Natural killer cell treated with Interleukin-12 subunit alpha and Interleukin-12 subunit beta and Interleukin-15 and Interleukin-18, amount 100 ng/mL, for 72 hours (primary cell): ENCODE results near the gene BICD1. TPM values are rescaled to one million over a fixed set of nuclear protein-coding genes. Genes with fewer than 3 reads are reported as not detected.

Experiments used
- ATAC-seq, 2 donors: fragments of 150-1000 bp; cut with Tn5 transposase in 1 of 2; sonication (Bioruptor Pico), chemical (Tn5 transposase) in 1 of 2; 2 replicates each; pipeline ENCODE4 v1.10.0; 2021
- DNase-seq: peaks from one replicate; pipeline ENCODE4 v3.0.0; 2022; ENCODE audit warnings: low spot score
- H3K27ac Mint-ChIP-seq, 2 donors: 1 replicate in 1 of 2; 2 replicates in 1 of 2; pipeline ENCODE4 v1.8.0; 2022; ENCODE audit warnings: mixed read lengths in 2 of 2, mild to moderate bottlenecking in 1 of 2, moderate library complexity in 1 of 2
- H3K27me3 Mint-ChIP-seq, 2 donors: 1 replicate in 1 of 2; 2 replicates in 1 of 2; pipeline ENCODE4 v1.8.0; 2022; ENCODE audit warnings: mixed read lengths in 2 of 2
- H3K36me3 Mint-ChIP-seq: one replicate; pipeline ENCODE4 v1.8.0; 2022; ENCODE audit warnings: mixed read lengths
- H3K4me1 Mint-ChIP-seq, 2 donors: 1 replicate in 1 of 2; 2 replicates in 1 of 2; pipeline ENCODE4 v1.8.0; 2022; ENCODE audit warnings: low read depth in 2 of 2, mixed read lengths in 2 of 2, mild to moderate bottlenecking in 1 of 2
- H3K4me3 Mint-ChIP-seq: one replicate; pipeline ENCODE4 v1.8.0; 2022; ENCODE audit warnings: mixed read lengths
- H3K9me3 Mint-ChIP-seq: 2 replicates; pipeline ENCODE4 v1.8.0; 2022; ENCODE audit warnings: mixed read lengths
- total RNA-seq, 2 donors: library from RNA; stranded (reverse); gene quantifications; one replicate each; pipeline ENCODE4 v1.2.3, GENCODE V29; 2022

Gene BICD1
- total RNA-seq, 2 donors from 2014 or later, result 16.6 to 34.4 TPM

GRCh38 chr12:32139064-32139421 lies 32.4 kb downstream of the BICD1 start:
- H3K27ac Mint-ChIP-seq, result peak overlapping the region in 1 of 2 donors; percentile 83
- no peaks in the 10 kb centered on the region for H3K36me3 Mint-ChIP-seq
- H3K9me3 Mint-ChIP-seq, result no peaks in the 10 kb centered on the region
- peak; percentile 63 to 64 for ATAC-seq
- H3K4me1 Mint-ChIP-seq, result peaks cover 24 to 25% of the 10 kb centered on the region in 2 donors
- H3K27me3 Mint-ChIP-seq, result no peaks in the 10 kb centered on the region
- H3K4me3 Mint-ChIP-seq, result peak overlapping the region; percentile 62
- no peak for DNase-seq

DNA sequence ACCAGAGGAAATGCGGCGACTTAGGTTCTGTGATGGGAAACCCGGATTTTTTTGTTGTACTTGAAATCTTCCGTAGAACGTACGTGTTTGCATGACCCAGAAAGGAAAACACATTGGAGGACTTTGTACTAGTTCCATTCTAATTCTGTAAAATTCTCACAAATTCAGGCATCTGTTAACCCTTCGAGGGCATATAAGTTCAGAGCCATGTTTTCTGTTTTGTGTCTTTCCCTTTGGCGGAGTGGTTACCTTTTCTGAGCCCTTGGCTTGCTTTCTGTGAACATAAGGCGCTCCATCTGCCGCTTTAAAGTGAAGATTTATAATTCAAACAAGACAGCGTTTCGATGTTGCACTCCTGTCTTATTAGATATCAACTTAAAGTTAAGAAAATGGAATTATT lies 34.2 kb downstream of the BICD1 start:
- Mint-ChIP-seq H3K4me1 (peaks cover 12 to 13% of the 10 kb centered on the region in 2 donors), H3K36me3 (no peaks in the 10 kb centered on the region), H3K9me3 (no peaks in the 10 kb centered on the region), H3K27ac (no peak overlapping the region), H3K27me3 (no peaks in the 10 kb centered on the region), H3K4me3 (peak overlapping the region; percentile 62)
- DNase-seq, result no peak
- ATAC-seq, result no peak

- ATAC-seq, result no peak
- Mint-ChIP-seq H3K27me3 (no peaks in the 10 kb centered on the region), H3K9me3 (no peaks in the 10 kb centered on the region), H3K27ac (no peak overlapping the region), H3K36me3 (no peaks in the 10 kb centered on the region), H3K4me1 (no peaks in the 10 kb centered on the region), H3K4me3 (no peak overlapping the region)
- no peak for DNase-seq
Measured at GRCh38 chr12:32145096-32145495, 38.4 kb downstream of the BICD1 start.

GRCh38 chr12:32146074-32146873 lies 39.6 kb downstream of the BICD1 start:
- DNase-seq (no peak), ATAC-seq (no peak)
- no peak overlapping the region for H3K27ac Mint-ChIP-seq
- H3K36me3 Mint-ChIP-seq, result no peaks in the 10 kb centered on the region
- H3K27me3 Mint-ChIP-seq, result no peaks in the 10 kb centered on the region
- H3K4me3 Mint-ChIP-seq, result no peak overlapping the region
- H3K9me3 Mint-ChIP-seq, result no peaks in the 10 kb centered on the region
- no peaks in the 10 kb centered on the region for H3K4me1 Mint-ChIP-seq

GRCh38 chr12:32148372-32148771 lies 41.7 kb downstream of the BICD1 start:
- no peak for DNase-seq
- Mint-ChIP-seq H3K36me3 (no peaks in the 10 kb centered on the region), H3K4me1 (no peaks in the 10 kb centered on the region), H3K27me3 (no peaks in the 10 kb centered on the region), H3K9me3 (no peaks in the 10 kb centered on the region), H3K4me3 (no peak overlapping the region), H3K27ac (no peak overlapping the region)
- no peak for ATAC-seq

GRCh38 chr12:32149489-32149888 lies 42.8 kb downstream of the BICD1 start:
- H3K9me3 Mint-ChIP-seq, result no peaks in the 10 kb centered on the region
- no peak overlapping the region for H3K4me3 Mint-ChIP-seq
- DNase-seq (no peak), ATAC-seq (no peak)
- H3K36me3 Mint-ChIP-seq, result no peaks in the 10 kb centered on the region
- H3K27me3 Mint-ChIP-seq, result no peaks in the 10 kb centered on the region
- H3K4me1 Mint-ChIP-seq, result no peaks in the 10 kb centered on the region
- H3K27ac Mint-ChIP-seq, result no peak overlapping the region

- no peak overlapping the region for H3K27ac Mint-ChIP-seq
- no peaks in the 10 kb centered on the region for H3K36me3 Mint-ChIP-seq
- ATAC-seq (no peak), DNase-seq (no peak)
- no peak overlapping the region for H3K4me3 Mint-ChIP-seq
- H3K4me1 Mint-ChIP-seq, result no peaks in the 10 kb centered on the region
- no peaks in the 10 kb centered on the region for H3K9me3 Mint-ChIP-seq
- no peaks in the 10 kb centered on the region for H3K27me3 Mint-ChIP-seq
Measured at GRCh38 chr12:32151086-32151485, 44.4 kb downstream of the BICD1 start.

- H3K27ac Mint-ChIP-seq, result no peak overlapping the region
- H3K36me3 Mint-ChIP-seq, result no peaks in the 10 kb centered on the region
- ATAC-seq (no peak), DNase-seq (no peak)
- H3K27me3 Mint-ChIP-seq, result no peaks in the 10 kb centered on the region
- H3K4me3 Mint-ChIP-seq, result no peak overlapping the region
- no peaks in the 10 kb centered on the region for H3K9me3 Mint-ChIP-seq
- H3K4me1 Mint-ChIP-seq, result no peaks in the 10 kb centered on the region
Measured at GRCh38 chr12:32151552-32151951, 44.9 kb downstream of the BICD1 start.

DNA sequence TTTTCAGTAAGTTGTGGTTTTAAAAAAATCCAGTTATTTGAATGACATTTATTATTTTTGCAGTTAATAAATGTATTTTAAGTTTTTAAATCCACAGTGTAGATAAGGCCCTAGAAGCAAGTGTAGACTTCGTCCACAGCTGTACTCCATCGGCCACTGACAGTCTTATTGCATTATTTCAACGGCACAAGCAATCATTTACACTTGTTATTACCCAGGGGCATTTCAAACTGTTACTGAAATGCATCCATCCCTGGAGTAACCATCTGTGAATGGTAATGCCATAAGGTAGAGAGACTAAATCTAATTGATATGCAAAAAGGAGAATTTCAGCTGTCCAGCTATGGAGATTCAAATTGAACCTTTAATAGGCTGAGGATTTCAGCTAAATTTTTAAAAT lies 48.4 kb downstream of the BICD1 start:
- no peak for ATAC-seq
- H3K4me3 Mint-ChIP-seq, result no peak overlapping the region
- no peaks in the 10 kb centered on the region for H3K27me3 Mint-ChIP-seq

GRCh38 chr12:32155961-32156529 lies 49.4 kb downstream of the BICD1 start:
- Mint-ChIP-seq H3K36me3 (no peaks in the 10 kb centered on the region), H3K4me3 (no peak overlapping the region), H3K9me3 (no peaks in the 10 kb centered on the region), H3K4me1 (peaks cover 16 to 18% of the 10 kb centered on the region in 2 donors), H3K27ac (no peak overlapping the region), H3K27me3 (no peaks in the 10 kb centered on the region)
- no peak for ATAC-seq
- no peak for DNase-seq

More for the DNA sequence above, 48.4 kb downstream of the BICD1 start:
- Mint-ChIP-seq H3K27ac (no peak overlapping the region), H3K36me3 (no peaks in the 10 kb centered on the region), H3K4me1 (peaks cover 14 to 17% of the 10 kb centered on the region in 2 donors), H3K9me3 (no peaks in the 10 kb centered on the region)
- DNase-seq, result no peak

- DNase-seq (no peak), ATAC-seq (no peak)
- Mint-ChIP-seq H3K27ac (no peak overlapping the region), H3K9me3 (no peaks in the 10 kb centered on the region), H3K36me3 (no peaks in the 10 kb centered on the region), H3K4me3 (no peak overlapping the region), H3K27me3 (no peaks in the 10 kb centered on the region), H3K4me1 (peaks cover 16 to 18% of the 10 kb centered on the region in 2 donors)
Measured at GRCh38 chr12:32158525-32158924, 51.9 kb downstream of the BICD1 start.

DNA sequence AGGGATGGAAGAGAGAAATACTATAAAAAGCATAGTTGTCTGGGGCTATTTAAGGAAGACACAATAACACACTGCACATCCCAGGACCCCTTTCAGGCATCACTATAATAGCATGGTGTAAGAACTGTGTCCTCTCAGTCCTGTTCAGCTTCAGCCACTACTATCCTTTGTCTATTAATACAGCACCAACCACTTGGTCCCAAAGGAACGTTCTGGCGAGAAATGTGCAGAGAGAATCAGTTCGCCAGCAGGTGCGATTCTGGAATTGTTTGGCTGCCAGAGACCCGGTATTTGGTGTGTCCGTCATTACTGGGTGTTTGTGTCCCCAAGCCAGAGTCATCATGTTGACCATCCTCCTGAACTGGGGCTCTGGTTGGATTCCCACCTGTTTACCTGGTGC lies 52.7 kb downstream of the BICD1 start:
- DNase-seq (no peak), ATAC-seq (no peak)
- Mint-ChIP-seq H3K4me3 (no peak overlapping the region), H3K27me3 (no peaks in the 10 kb centered on the region), H3K36me3 (no peaks in the 10 kb centered on the region), H3K9me3 (no peaks in the 10 kb centered on the region), H3K27ac (no peak overlapping the region), H3K4me1 (peaks cover 16 to 18% of the 10 kb centered on the region in 2 donors)

DNA sequence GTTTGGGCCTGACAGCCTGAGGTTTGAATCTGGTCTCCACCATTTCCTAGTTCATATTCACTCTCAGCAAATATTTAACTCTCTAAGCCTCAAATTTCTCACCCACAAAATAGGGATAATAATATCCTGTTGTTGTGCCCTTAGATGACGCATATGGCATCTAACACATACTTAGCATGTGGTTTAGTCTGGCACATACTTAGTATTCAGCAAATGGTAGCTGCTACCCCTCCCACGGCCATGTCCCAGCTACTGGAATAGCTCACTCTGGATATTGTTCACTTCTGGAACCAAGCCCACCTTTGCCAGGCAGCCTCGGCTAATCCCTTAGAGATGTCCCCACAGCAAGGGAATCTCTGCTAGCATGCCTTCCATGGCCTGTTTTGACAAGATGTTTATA lies 53.3 kb downstream of the BICD1 start:
- no peaks in the 10 kb centered on the region for H3K27me3 Mint-ChIP-seq
- peaks cover 16 to 18% of the 10 kb centered on the region in 2 donors for H3K4me1 Mint-ChIP-seq
- peak; percentile 62 to 81 for ATAC-seq
- H3K9me3 Mint-ChIP-seq, result no peaks in the 10 kb centered on the region
- H3K4me3 Mint-ChIP-seq, result no peak overlapping the region
- H3K27ac Mint-ChIP-seq, result no peak overlapping the region
- no peak for DNase-seq
- no peaks in the 10 kb centered on the region for H3K36me3 Mint-ChIP-seq

DNA sequence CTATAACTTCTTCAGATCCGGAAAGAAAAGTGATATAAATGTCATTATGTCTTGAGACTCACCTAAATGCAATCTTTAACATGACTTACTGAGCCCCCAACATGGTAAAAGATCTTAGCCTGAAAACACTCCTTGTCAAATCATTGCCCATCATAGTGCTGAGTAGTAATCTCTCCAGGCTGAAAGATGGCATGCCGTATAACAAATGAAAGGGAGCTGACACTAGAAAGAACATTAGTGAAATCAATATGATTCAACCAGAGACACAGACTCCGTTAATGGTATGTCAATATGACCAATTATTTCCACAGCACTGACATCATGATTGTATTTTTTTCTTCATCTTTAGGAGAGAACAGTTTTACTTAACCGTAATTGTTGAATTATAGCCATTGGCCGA lies 54.4 kb downstream of the BICD1 start:
- peaks cover 16 to 18% of the 10 kb centered on the region in 2 donors for H3K4me1 Mint-ChIP-seq

More for the DNA sequence above, 54.4 kb downstream of the BICD1 start:
- no peaks in the 10 kb centered on the region for H3K27me3 Mint-ChIP-seq
- H3K36me3 Mint-ChIP-seq, result no peaks in the 10 kb centered on the region
- DNase-seq (no peak), ATAC-seq (no peak)
- H3K27ac Mint-ChIP-seq, result no peak overlapping the region
- H3K9me3 Mint-ChIP-seq, result no peaks in the 10 kb centered on the region
- H3K4me3 Mint-ChIP-seq, result no peak overlapping the region
